Gastrocnemius medialis (tissue), 4 donors: ENCODE measurements around the gene DMD. TPM values are rescaled to one million over a fixed set of nuclear protein-coding genes. Genes with fewer than 3 reads are reported as not detected.

Experiments
- ATAC-seq, 2 donors: fragments of 150-250 bp; one replicate each; pipeline ENCODE4 v1.9.1; 2016
- DNase-seq, 2 donors: peaks; one replicate each; pipeline ENCODE4 v3.0.0-alpha.2; 2019
- H3K27ac ChIP-seq, 4 donors: fragments of 200-600 bp; sonication (generic); 1 replicate in 1 of 4; 2 replicates in 3 of 4; pipeline ENCODE4 v1.5.1; 2016 to 2018; ENCODE audit warnings: mild to moderate bottlenecking in 2 of 4, moderate library complexity in 1 of 4
- H3K27me3 ChIP-seq, 3 donors: fragments of 200-600 bp; sonication (generic) in 2 of 3; 1 replicate in 1 of 3; 2 replicates in 2 of 3; pipeline versions ENCODE4 v1.5.1 to v1.6.0; 2016 to 2019; ENCODE audit warnings: mild to moderate bottlenecking in 1 of 3, moderate library complexity in 1 of 3
- H3K36me3 ChIP-seq, 2 donors: fragments of 200-600 bp; sonication (generic) in 1 of 2; one replicate each; pipeline ENCODE4 v1.5.1; 2017 to 2018
- H3K4me1 ChIP-seq, 2 donors: fragments of 200-600 bp; sonication (generic) in 1 of 2; one replicate each; pipeline ENCODE4 v1.5.1; 2016 to 2017; ENCODE audit warnings: mild to moderate bottlenecking in 2 of 2
- H3K4me3 ChIP-seq, 4 donors: fragments of 200-600 bp; sonication (generic) in 3 of 4; 1 replicate in 1 of 4; 2 replicates in 3 of 4; pipeline ENCODE4 v1.5.1; 2016 to 2019; ENCODE audit warnings: mild to moderate bottlenecking in 2 of 4
- H3K9me3 ChIP-seq, 3 donors: fragments of 200-600 bp; sonication (generic) in 2 of 3; 1 replicate in 1 of 3; 2 replicates in 2 of 3; pipeline ENCODE4 v1.5.1; 2016 to 2019
- POLR2A ChIP-seq, 2 donors: fragments of 450-650 bp; IDR thresholded peaks; one replicate each; pipeline ENCODE4 v1.6.1; 2017; ENCODE audit warnings: antibody characterized with exemption in 2 of 2, mild to moderate bottlenecking in 2 of 2, moderate library complexity in 2 of 2
- in situ Hi-C, 4 donors: fragments of 200-750 bp; cut with MboI; loops; one replicate each; pipeline versions ENCODE4 v1.15.0 to v1.8.0; 2017; ENCODE audit warnings: low sequenced_read_pairs in 4 of 4
- intact Hi-C: fragments of 100-400 bp; cut with DNase I; formaldehyde crosslinking; loops from one replicate; pipeline ENCODE4 v1.15.1; 2023; ENCODE audit warnings: low total_unique reads
- total RNA-seq, 4 donors: library from RNA; depleted of rRNA; stranded (reverse); fragments of >200 nt; gene quantifications; one replicate each; pipeline versions ENCODE4 v1.1.0 to v1.2.3, GENCODE V29; 2016
- TF ChIP-seq, protein P1 (sequence below), 5 experiments: fragments of 450-650 bp in 3 of 5; fragments of 200-600 bp in 2 of 5; sonication (generic) in 2 of 5; IDR thresholded peaks in 4 of 5; conservative IDR thresholded peaks in 1 of 5; 1 replicate in 4 of 5; 2 replicates in 1 of 5; pipeline ENCODE4 v1.5.1; 2016 to 2019; ENCODE audit warnings: antibody characterized with exemption in 5 of 5, mild to moderate bottlenecking in 3 of 5, moderate library complexity in 3 of 5

DMD gene
- total RNA-seq, 4 donors from 2014 or later = 53.5 to 201 (median 98.9) TPM

DNA sequence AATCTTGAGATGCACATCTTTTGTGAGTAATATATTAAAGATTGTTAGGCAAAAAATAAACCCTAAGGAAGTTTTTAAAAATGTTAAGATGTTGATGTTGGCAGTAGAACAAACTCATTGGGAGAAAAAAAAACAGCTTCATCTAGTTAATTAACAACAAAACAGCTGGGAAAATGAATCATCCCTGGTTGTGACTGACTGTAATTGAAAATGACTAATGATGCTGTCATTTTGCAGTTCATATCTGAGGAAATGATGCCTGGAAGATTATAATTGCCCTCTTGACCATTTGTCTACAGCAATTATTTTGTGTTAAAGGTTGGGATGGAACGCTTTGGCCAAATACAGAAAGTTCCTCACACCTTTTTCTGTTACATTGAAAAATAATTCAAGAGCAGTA, 1379.1 kb downstream of the DMD start:
- Histone ChIP-seq H3K27ac (no peak overlapping the region), H3K9me3 (no peaks in the 10 kb centered on the region), H3K36me3 (no peaks in the 10 kb centered on the region), H3K4me1 (no peaks in the 10 kb centered on the region), H3K27me3 (no peaks in the 10 kb centered on the region), H3K4me3 (no peak overlapping the region)
- intact Hi-C loops = no loop called here
- ATAC-seq (no peak), DNase-seq (no peak)
- TF ChIP-seq, protein P1, sequence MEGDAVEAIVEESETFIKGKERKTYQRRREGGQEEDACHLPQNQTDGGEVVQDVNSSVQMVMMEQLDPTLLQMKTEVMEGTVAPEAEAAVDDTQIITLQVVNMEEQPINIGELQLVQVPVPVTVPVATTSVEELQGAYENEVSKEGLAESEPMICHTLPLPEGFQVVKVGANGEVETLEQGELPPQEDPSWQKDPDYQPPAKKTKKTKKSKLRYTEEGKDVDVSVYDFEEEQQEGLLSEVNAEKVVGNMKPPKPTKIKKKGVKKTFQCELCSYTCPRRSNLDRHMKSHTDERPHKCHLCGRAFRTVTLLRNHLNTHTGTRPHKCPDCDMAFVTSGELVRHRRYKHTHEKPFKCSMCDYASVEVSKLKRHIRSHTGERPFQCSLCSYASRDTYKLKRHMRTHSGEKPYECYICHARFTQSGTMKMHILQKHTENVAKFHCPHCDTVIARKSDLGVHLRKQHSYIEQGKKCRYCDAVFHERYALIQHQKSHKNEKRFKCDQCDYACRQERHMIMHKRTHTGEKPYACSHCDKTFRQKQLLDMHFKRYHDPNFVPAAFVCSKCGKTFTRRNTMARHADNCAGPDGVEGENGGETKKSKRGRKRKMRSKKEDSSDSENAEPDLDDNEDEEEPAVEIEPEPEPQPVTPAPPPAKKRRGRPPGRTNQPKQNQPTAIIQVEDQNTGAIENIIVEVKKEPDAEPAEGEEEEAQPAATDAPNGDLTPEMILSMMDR (IDR thresholded peaks at IDR 0.05 in 4 of 5, conservative IDR thresholded peaks at IDR 0.05 in 1 of 5) = no peak
- no peak for TF ChIP-seq POLR2A (IDR thresholded peaks at IDR 0.05)
- in situ Hi-C loops = no loop called here

DNA sequence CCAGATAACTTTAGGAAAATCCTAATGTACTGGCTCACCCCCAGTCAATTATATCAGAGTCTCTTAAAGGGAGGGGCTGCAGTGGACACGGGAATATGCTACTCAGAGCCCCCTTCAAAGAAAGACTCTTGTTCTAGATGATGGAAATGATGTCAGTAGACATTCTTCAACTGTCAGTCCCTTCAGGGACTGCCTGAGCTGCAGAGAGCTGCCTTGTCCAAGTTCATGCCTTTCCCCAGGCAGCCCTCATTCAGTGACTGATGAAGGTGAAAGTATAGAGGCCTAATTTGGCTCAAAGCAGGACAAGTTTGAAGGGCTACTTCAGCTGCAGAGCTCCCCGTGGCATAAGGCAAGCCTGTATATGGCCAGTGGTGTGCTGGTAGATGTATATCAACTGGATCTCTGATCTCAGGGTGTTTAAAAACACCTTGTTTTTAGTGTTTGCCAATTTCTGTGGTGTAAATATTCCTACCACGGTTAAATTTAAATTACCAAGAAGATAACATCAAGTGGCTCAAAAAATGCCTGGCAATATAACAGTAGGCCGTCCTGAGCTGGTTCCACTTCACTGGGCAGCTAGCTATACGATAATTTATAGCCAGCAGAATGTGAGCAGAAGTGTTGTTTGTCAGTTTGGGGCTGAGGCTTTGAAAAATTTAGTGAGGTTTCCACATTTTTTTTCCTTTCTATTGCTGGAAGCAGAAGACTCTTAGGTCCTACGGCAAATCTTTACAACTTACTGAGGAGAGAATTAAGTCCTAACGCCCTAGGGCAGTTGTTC, 1390.7 kb downstream of the DMD start:
- ATAC-seq = no peak
- in situ Hi-C loops (no loop called here), intact Hi-C loops (no loop called here)
- Histone ChIP-seq H3K4me1 (no peaks in the 10 kb centered on the region), H3K36me3 (no peaks in the 10 kb centered on the region), H3K27me3 (no peaks in the 10 kb centered on the region), H3K4me3 (no peak overlapping the region), H3K9me3 (no peaks in the 10 kb centered on the region), H3K27ac (no peak overlapping the region)
- TF ChIP-seq POLR2A (IDR thresholded peaks at IDR 0.05) = no peak
- TF ChIP-seq, protein P1 (IDR thresholded peaks at IDR 0.05 in 4 of 5, conservative IDR thresholded peaks at IDR 0.05 in 1 of 5) = no peak
- DNase-seq = no peak

DNA sequence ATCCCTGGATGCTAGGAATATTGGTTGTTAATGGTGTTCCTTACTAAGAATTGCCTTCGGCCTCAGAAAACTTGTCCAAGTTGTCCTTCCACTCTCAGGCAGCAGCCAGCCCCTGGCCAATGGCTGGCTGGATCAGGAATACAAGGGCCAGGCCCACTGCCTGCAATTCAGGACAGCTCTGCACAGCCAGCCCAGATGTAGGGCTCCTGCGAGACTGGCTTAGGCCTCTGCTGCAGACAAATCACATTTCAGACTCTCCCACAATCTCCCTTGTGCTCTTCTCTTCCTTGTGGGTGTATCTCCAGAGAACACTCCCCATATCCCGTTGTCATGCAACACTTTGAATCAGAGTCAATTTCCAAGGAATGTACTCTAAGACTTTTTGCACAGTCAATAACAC, 1391.9 kb downstream of the DMD start:
- ATAC-seq (no peak), DNase-seq (no peak)
- no peak overlapping the region for H3K4me3 ChIP-seq
- H3K27me3 ChIP-seq = no peaks in the 10 kb centered on the region
- no peaks in the 10 kb centered on the region for H3K9me3 ChIP-seq
- H3K27ac ChIP-seq = no peak overlapping the region
- no peaks in the 10 kb centered on the region for H3K36me3 ChIP-seq
- no peaks in the 10 kb centered on the region for H3K4me1 ChIP-seq
- in situ Hi-C loops (no loop called here), intact Hi-C loops (no loop called here)
- TF ChIP-seq, protein P1 (IDR thresholded peaks at IDR 0.05 in 4 of 5, conservative IDR thresholded peaks at IDR 0.05 in 1 of 5) = no peak
- TF ChIP-seq POLR2A (IDR thresholded peaks at IDR 0.05) = no peak

DNA sequence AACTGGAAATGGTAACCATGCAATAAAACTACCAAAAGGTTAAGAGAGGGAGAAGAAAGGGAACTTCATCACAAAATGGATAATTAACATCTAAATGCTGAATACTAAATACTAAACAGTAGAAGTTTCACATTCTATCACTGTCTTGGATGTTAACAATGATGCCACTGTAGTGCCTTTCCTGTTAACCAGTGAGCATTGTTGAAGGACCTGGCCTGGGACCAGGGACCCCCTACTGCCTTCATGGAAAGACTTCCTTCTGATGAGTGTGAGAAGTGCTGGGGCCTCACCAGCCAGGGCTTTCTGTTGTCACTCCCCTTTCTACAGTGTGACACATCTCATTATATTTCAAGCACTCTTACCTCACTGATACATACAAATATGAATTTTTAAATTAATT, 1400.2 kb downstream of the DMD start:
- Histone ChIP-seq H3K27ac (no peak overlapping the region), H3K9me3 (no peaks in the 10 kb centered on the region), H3K4me3 (no peak overlapping the region), H3K4me1 (no peaks in the 10 kb centered on the region), H3K27me3 (no peaks in the 10 kb centered on the region), H3K36me3 (no peaks in the 10 kb centered on the region)
- TF ChIP-seq POLR2A (IDR thresholded peaks at IDR 0.05) = no peak
- TF ChIP-seq, protein P1 (IDR thresholded peaks at IDR 0.05 in 4 of 5, conservative IDR thresholded peaks at IDR 0.05 in 1 of 5) = no peak
- no peak for DNase-seq
- intact Hi-C loops = no loop called here
- in situ Hi-C loops = no loop called here
- no peak for ATAC-seq

DNA sequence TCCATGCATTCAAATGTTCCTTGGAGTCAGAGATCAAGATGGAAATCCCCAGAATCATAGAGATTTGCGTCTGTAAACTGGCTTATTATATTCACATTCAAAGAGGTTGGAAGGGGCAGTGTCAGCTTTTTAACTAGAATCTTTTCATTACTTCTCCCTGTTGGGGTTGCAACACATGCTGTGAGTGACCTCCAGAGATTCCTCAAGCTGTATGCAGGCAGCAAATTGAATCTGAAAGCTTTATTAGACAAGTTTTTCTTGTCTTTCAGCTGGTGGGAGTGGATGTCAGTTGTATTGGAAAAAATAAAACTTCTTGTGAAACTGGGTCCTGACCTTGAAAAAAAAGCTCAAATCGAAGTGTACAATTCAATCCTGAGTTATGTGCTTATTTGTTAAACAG, 1403.0 kb downstream of the DMD start:
- Histone ChIP-seq H3K4me1 (no peaks in the 10 kb centered on the region), H3K36me3 (no peaks in the 10 kb centered on the region), H3K27ac (no peak overlapping the region), H3K4me3 (no peak overlapping the region), H3K27me3 (no peaks in the 10 kb centered on the region), H3K9me3 (no peaks in the 10 kb centered on the region)
- DNase-seq (no peak), ATAC-seq (no peak)
- TF ChIP-seq, protein P1 (IDR thresholded peaks at IDR 0.05 in 4 of 5, conservative IDR thresholded peaks at IDR 0.05 in 1 of 5) = no peak
- no peak for TF ChIP-seq POLR2A (IDR thresholded peaks at IDR 0.05)
- in situ Hi-C loops = no loop called here
- intact Hi-C loops = no loop called here
